ENCODE measurements around the gene TTLL11. TPM values are rescaled to one million over a fixed set of nuclear protein-coding genes. Genes with fewer than 3 reads are reported as not detected.

TTLL11 gene
- total RNA-seq, 2 donors from 2014 or later: 11.7 to 11.9 TPM

DNA sequence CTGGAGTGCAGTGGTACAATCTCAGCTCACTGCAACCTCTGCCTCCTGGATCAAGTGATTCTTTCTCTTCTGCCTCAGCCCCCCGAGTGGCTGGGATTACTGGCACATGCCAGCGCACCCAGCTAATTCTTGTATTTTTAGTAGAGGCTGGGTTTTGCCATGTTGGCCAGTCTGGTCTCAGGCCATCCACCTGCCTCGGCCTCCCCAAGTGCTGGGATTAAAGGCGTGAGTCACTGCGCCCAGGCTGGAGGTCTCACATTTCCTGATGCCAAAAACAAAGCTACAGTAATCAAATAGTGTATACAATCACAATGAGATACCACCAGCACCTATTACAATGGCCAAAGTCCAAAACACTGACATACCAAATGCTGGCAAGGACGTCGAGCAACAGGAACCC lies 51.1 kb downstream of the TTLL11 start:
- intact Hi-C loops (cut with DNase I): no loop called here
- Histone ChIP-seq H3K36me3 (no peaks in the 10 kb centered on the region), H3K27me3 (replicated peaks; ENCODE audit: insufficient read depth) (no peaks in the 10 kb centered on the region), H3K9me3 (no peaks in the 10 kb centered on the region), H3K27ac (no peak overlapping the region), H3K4me1 (replicated peaks) (no peaks in the 10 kb centered on the region), H3K4me3 (no peak overlapping the region)
- 89% methylated on average over 7 of the region's 7 CpGs for WGBS
- DNase-seq (ENCODE audit: low spot score): no peak
- no peak for TF ChIP-seq POLR2A (IDR thresholded peaks at IDR 0.05)
- no peak for TF ChIP-seq POLR2AphosphoS5 (IDR thresholded peaks at IDR 0.05)
- TF ChIP-seq, protein P1, sequence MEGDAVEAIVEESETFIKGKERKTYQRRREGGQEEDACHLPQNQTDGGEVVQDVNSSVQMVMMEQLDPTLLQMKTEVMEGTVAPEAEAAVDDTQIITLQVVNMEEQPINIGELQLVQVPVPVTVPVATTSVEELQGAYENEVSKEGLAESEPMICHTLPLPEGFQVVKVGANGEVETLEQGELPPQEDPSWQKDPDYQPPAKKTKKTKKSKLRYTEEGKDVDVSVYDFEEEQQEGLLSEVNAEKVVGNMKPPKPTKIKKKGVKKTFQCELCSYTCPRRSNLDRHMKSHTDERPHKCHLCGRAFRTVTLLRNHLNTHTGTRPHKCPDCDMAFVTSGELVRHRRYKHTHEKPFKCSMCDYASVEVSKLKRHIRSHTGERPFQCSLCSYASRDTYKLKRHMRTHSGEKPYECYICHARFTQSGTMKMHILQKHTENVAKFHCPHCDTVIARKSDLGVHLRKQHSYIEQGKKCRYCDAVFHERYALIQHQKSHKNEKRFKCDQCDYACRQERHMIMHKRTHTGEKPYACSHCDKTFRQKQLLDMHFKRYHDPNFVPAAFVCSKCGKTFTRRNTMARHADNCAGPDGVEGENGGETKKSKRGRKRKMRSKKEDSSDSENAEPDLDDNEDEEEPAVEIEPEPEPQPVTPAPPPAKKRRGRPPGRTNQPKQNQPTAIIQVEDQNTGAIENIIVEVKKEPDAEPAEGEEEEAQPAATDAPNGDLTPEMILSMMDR (IDR thresholded peaks at IDR 0.05): no peak

DNA sequence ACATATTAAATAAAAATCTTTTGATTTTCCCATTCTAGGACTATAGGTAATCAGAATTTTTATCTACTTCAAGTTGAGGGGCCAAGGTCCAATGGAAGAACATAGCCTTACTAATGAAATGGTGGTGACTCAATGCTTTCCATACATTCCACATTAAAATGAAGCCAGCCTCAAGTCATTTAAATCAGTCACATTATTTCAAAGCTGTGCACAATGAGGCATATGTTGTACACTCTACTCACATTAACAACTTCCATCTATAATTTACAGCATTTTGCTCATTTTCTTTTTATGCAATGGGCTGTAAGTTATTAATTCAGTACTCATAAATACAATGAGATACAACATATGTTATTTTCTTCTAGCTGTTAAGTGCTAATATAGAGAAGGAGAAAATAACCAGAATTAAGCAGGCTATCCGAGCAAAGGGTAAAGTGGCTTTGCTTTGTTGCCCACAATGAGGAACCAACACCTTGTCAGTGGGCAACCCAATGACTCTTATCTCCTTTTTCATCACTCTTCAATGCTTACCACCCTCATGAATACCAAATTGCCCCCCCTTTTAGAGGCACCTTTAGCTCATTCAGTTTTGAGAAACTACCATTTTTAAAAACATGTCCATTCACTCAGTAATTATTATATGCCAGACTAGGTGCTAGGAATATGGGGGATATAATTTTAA lies 52.4 kb downstream of the TTLL11 start:
- TF ChIP-seq POLR2A (IDR thresholded peaks at IDR 0.05) (no peak), POLR2AphosphoS5 (IDR thresholded peaks at IDR 0.05) (no peak)
- TF ChIP-seq, protein P1 (IDR thresholded peaks at IDR 0.05): no peak
- H3K9me3 ChIP-seq: no peaks in the 10 kb centered on the region
- WGBS: 0% methylated on average over 1 of the region's 1 CpG
- intact Hi-C loops (cut with DNase I): no loop called here
- no peak overlapping the region for H3K4me3 ChIP-seq
- no peaks in the 10 kb centered on the region for H3K36me3 ChIP-seq
- DNase-seq (ENCODE audit: low spot score): no peak
- no peak overlapping the region for H3K27ac ChIP-seq
- no peaks in the 10 kb centered on the region for H3K27me3 ChIP-seq (replicated peaks; ENCODE audit: insufficient read depth)
- no peaks in the 10 kb centered on the region for H3K4me1 ChIP-seq (replicated peaks)

DNA sequence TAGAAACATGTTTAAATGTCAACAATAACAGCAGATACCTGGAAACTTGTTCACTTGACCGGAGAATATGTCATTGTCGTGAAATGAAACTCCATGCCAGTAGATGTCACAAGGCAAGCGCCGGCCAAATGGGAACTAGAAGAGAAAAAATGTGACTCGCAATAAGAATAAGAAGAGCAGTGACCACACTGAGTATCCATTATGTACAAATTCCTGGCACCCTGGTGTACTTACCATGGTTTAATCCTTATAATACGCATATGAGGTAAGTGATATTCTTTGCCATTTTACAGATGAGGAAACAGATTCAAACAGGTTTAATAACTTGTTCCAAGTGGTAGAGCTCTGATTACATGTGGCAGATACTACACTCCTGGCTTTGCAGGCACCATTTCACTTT lies 53.9 kb downstream of the TTLL11 start:
- Histone ChIP-seq H3K27me3 (replicated peaks; ENCODE audit: insufficient read depth) (no peaks in the 10 kb centered on the region), H3K27ac (no peak overlapping the region), H3K4me1 (replicated peaks) (no peaks in the 10 kb centered on the region), H3K9me3 (no peaks in the 10 kb centered on the region), H3K4me3 (no peak overlapping the region), H3K36me3 (no peaks in the 10 kb centered on the region)
- WGBS: 97% methylated on average over 6 of the region's 6 CpGs
- intact Hi-C loops (cut with DNase I): no loop called here
- DNase-seq (ENCODE audit: low spot score): no peak
- TF ChIP-seq, protein P1 (IDR thresholded peaks at IDR 0.05): no peak
- TF ChIP-seq POLR2A (IDR thresholded peaks at IDR 0.05) (no peak), POLR2AphosphoS5 (IDR thresholded peaks at IDR 0.05) (no peak)

DNA sequence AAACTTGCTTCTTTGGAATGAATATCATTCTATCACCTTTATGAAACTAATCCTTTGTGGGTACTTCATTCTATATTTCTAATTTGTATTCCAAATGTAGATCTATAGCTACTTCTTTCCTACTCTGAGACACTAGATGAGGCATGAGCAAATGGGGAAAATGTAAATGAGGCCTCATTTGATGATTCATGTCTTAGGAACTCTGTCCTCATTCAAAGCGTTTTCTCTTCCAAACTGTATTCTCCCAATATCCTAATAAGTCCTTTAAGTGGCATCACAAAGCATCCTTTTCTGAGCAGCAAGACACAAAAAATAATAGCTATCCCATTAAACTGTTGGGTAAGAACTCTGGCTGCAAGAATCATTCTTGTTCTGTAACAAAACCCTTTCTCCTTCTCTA lies 56.1 kb downstream of the TTLL11 start:
- intact Hi-C loops (cut with DNase I): no loop called here
- Histone ChIP-seq H3K9me3 (no peaks in the 10 kb centered on the region), H3K4me1 (replicated peaks) (no peaks in the 10 kb centered on the region), H3K27me3 (replicated peaks; ENCODE audit: insufficient read depth) (no peaks in the 10 kb centered on the region), H3K36me3 (no peaks in the 10 kb centered on the region), H3K27ac (no peak overlapping the region), H3K4me3 (no peak overlapping the region)
- 81% methylated on average over 1 of the region's 1 CpG for WGBS
- TF ChIP-seq, protein P1 (IDR thresholded peaks at IDR 0.05): no peak
- TF ChIP-seq POLR2A (IDR thresholded peaks at IDR 0.05): no peak
- TF ChIP-seq POLR2AphosphoS5 (IDR thresholded peaks at IDR 0.05): no peak
- no peak for DNase-seq (ENCODE audit: low spot score)

DNA sequence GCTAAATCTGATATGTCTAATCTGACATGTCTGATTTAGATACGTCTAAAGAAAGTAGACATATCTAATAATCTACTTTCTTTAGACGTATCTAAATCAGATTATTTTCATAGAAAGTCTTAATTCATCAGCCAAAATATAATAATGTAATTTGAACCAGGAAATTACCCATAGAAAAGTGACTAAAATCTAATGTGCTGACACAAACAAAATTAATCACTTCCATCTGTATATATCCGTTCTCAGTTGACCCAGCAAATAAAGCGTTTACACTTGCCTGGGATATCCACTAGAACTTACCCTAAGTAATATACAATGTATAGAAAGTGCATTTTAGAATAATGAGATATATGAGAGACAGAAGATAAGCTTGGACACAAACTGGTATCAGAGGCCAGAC lies 56.7 kb downstream of the TTLL11 start:
- no peak for DNase-seq (ENCODE audit: low spot score)
- intact Hi-C loops (cut with DNase I): no loop called here
- no peak for TF ChIP-seq POLR2A (IDR thresholded peaks at IDR 0.05)
- no peak for TF ChIP-seq POLR2AphosphoS5 (IDR thresholded peaks at IDR 0.05)
- TF ChIP-seq, protein P1 (IDR thresholded peaks at IDR 0.05): no peak
- Histone ChIP-seq H3K4me3 (no peak overlapping the region), H3K9me3 (no peaks in the 10 kb centered on the region), H3K4me1 (replicated peaks) (no peaks in the 10 kb centered on the region), H3K27me3 (replicated peaks; ENCODE audit: insufficient read depth) (no peaks in the 10 kb centered on the region), H3K27ac (no peak overlapping the region), H3K36me3 (no peaks in the 10 kb centered on the region)
- WGBS: 93% methylated on average over 4 of the region's 4 CpGs

Measured in prostate gland (tissue), 2 donors.